IPS-15b (cell line): ENCODE results near the gene CPAMD8.

Experiments used
- H3K27me3 ChIP-seq: one replicate; pipeline ENCODE4 v1.6.1; 2013; ENCODE audit warnings: low read length; ENCODE audit not compliant: control insufficient read depth, insufficient read depth
- H3K36me3 ChIP-seq: one replicate; pipeline ENCODE4 v1.6.1; 2013; ENCODE audit warnings: low read length; ENCODE audit not compliant: control insufficient read depth, insufficient read depth
- H3K4me1 ChIP-seq: one replicate; pipeline ENCODE4 v1.6.1; 2013; ENCODE audit warnings: mild to moderate bottlenecking, low read length; ENCODE audit not compliant: control insufficient read depth, insufficient read depth
- H3K4me3 ChIP-seq: one replicate; pipeline ENCODE4 v1.5.1; 2013; ENCODE audit warnings: low read depth, low read length
- H3K9ac ChIP-seq: one replicate; pipeline ENCODE4 v1.6.1; 2013; ENCODE audit warnings: low read depth, mild to moderate bottlenecking, low read length
- H3K9me3 ChIP-seq: one replicate; pipeline ENCODE4 v1.6.1; 2013; ENCODE audit warnings: mild to moderate bottlenecking, low read length; ENCODE audit not compliant: control insufficient read depth, insufficient read depth

CPAMD8 gene

DNA sequence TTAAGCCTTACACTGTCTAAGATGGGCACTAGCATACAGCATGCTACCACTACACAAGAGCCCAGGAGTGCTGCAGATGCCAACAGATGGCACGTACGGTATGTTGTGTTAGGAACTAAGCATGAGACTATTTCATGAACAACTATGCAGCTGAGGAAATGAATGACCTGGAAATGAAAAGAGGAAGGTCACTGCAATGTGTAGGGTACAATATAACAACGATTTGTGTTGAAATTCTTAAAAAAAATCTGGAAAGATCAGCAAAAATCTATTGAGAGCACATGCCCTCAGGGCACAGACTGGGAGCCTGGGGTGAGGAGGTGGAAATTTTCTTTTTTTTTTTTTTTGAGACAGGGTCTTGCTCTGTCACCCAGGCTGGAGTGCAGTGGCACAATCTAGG is 34.2 kb upstream of the CPAMD8 start:
- H3K9ac ChIP-seq, result no peak overlapping the region
- no peak overlapping the region for H3K4me3 ChIP-seq
- no peaks in the 10 kb centered on the region for H3K4me1 ChIP-seq
- no peaks in the 10 kb centered on the region for H3K27me3 ChIP-seq
- H3K36me3 ChIP-seq, result peaks cover 16% of the 10 kb centered on the region
- no peaks in the 10 kb centered on the region for H3K9me3 ChIP-seq

DNA sequence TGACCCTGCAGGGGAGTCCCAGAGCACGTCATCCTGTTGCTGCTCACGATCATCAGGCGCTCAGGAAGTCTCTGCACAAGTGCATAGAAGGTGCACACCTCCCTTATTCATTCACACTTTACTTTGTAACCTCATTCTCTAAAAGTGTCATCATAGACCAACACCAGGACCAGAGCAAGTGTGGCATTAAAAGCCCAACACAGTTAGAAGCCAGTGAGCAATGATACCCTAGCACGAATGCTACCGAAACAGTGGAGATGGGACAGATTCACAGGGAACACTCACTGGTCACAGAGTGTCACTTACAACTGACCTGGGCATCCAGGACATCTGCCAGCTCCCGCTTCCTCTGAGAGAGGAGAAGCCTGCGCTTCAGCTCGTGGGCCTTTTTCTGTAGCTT is 31.6 kb upstream of the CPAMD8 start:
- H3K9ac ChIP-seq, result no peak overlapping the region
- no peaks in the 10 kb centered on the region for H3K4me1 ChIP-seq
- no peak overlapping the region for H3K4me3 ChIP-seq
- peaks cover 24% of the 10 kb centered on the region for H3K36me3 ChIP-seq
- no peaks in the 10 kb centered on the region for H3K27me3 ChIP-seq
- no peaks in the 10 kb centered on the region for H3K9me3 ChIP-seq

DNA sequence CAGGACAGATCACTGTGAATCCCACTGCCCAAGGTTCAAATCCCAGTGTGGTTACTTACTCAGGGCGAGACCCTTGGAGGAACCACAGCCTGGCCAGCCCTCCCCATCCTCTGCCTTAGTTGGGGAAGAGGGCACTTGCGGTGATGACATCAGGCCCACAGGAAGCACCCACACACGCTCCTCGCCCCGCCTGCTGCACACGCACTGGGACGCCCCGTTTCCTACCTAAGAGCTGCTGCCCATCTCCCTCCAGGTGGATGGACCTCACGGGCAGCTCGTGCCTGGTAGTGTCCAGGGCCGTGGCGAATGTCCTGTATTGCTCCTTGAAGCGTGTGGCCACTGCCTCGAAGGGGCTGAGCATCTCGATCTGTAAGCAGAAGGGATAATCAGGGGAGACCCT is 29.0 kb upstream of the CPAMD8 start:
- H3K4me3 ChIP-seq, result no peak overlapping the region
- peaks cover 32% of the 10 kb centered on the region for H3K36me3 ChIP-seq

DNA sequence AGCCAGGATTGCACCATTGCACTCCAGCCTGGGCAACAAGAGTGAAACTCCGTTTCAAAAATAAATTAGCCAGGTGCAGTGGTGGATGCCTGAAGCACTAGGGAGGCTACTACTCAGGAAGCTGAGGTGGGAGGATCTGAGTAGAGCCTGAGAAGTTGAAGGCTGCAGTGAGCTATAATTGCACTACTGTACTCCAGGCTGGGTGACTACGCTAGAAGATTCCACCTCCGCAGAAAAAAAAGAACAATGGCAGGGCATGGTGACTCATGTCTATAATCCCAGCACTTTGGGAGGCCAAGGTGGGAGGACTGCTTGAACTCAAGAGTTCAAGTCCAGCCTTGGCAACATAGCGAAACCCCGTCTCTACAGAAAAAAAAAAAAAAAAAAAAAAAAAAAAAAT is 28.1 kb upstream of the CPAMD8 start:
- Histone ChIP-seq H3K27me3 (no peaks in the 10 kb centered on the region), H3K9ac (no peak overlapping the region), H3K36me3 (peaks cover 34% of the 10 kb centered on the region), H3K4me1 (no peaks in the 10 kb centered on the region), H3K9me3 (no peaks in the 10 kb centered on the region), H3K4me3 (no peak overlapping the region)

More for the DNA sequence above, 29.0 kb upstream of the CPAMD8 start:
- Histone ChIP-seq H3K27me3 (no peaks in the 10 kb centered on the region), H3K9ac (no peak overlapping the region), H3K4me1 (no peaks in the 10 kb centered on the region), H3K9me3 (no peaks in the 10 kb centered on the region)

DNA sequence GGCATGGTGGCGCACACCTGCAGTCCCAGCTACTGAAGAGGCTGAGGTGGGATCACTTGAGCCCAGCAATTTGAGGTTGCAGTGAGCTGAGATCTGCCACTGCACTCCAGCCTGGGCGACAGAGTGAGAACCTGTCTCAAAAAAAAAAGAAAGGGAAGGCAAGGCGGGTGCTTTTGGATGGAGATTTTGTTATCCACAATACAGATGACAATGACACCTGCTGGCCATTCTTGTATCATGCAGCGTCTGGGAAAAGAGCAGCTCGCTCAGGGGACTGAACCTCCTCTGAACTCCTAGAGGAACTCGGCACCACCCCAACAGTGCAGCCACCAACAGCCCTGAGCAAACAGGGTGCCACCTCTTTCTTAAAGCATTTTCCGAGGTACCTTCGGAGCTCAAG is 25.8 kb upstream of the CPAMD8 start:
- H3K4me1 ChIP-seq, result no peaks in the 10 kb centered on the region
- peaks cover 27% of the 10 kb centered on the region for H3K36me3 ChIP-seq
- H3K9ac ChIP-seq, result no peak overlapping the region
- H3K4me3 ChIP-seq, result no peak overlapping the region
- no peaks in the 10 kb centered on the region for H3K9me3 ChIP-seq
- no peaks in the 10 kb centered on the region for H3K27me3 ChIP-seq

DNA sequence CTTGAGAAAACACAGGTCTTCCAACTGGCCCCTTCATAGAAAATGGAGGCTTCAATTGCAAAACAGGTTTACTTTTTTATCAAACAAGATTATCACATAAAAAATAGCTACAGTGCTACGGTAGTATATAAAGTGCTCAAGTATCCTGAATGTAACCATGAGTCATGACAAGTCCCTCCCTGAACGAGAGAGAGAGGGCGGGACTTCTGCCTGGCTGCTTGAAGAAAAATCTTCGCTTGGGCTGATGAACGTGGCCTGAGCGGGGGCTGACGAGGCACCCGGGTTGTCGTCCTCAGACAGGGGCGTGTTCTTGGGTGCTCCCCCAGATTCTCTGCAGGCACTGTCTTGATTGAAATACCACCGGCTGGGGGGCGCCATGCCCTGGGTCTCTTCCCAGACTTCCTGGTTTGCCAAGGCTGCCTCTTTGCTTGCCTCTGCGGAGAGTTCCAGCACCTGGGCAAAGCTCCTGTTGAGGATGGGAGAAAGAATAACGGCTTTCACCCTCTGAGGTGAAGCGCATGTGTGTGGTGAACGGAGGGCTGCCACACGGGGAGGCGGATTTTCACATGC is 23.2 kb upstream of the CPAMD8 start:
- Histone ChIP-seq H3K27me3 (no peaks in the 10 kb centered on the region), H3K4me3 (no peak overlapping the region), H3K9ac (no peak overlapping the region), H3K36me3 (peaks cover 22% of the 10 kb centered on the region), H3K4me1 (no peaks in the 10 kb centered on the region), H3K9me3 (no peaks in the 10 kb centered on the region)

DNA sequence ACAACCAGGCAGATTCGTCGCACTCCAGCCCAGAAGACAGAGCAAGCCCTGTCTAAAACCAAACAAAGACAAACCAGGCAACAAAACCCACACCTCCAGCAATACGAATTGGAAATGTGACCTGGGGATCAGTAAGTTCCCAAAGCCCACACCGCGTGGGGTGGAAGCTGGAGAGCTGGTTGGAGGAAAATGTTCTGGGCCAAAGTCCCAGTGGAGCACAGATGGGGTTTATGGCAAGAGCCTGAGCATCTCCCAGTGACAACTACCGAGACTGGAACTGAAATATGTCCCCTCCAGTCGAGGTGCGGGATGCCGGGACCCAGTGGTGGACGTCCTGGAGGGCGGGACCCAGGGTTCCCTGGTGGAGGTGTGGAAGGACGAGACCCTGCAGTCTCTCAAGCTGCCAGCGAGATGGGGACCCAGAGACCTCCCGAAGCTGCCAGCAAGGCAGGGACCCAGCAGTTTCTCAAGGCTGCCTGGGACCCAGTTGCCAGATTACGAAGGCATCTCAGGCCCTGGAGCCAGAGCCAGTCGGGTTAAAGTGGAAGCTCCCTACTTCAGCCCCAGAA is 22.4 kb upstream of the CPAMD8 start:
- peaks cover 20% of the 10 kb centered on the region for H3K36me3 ChIP-seq
- no peaks in the 10 kb centered on the region for H3K27me3 ChIP-seq
- no peak overlapping the region for H3K4me3 ChIP-seq
- H3K9me3 ChIP-seq, result no peaks in the 10 kb centered on the region
- no peak overlapping the region for H3K9ac ChIP-seq
- no peaks in the 10 kb centered on the region for H3K4me1 ChIP-seq

DNA sequence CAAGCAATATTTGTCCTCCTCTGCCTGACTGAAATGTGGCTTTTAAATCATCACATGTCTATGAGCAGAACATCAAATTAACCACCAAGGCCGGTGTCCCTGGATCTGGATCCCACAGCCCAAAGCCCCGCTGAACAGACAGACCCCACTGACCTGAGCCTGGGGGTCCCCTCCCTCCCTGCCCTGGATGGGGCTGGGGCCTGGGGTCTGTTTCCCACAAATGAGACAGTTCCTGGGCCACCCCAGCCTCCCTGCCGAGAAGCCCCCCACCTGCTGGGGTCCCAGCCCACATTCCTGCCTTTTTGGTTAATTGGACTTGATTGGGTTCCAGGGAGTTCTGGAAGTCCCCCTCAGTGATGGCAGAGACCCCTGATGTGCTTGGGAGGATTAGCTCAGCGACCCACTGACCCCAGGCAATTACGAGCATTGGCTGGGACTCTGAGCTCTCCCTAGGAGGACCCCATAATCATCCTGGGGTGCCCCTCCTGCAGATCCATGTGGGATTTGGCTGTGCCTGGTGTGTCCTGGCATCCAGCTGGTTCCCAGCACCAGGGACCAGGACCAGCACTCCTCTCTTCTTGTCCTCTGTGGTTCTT is 19.4 kb upstream of the CPAMD8 start:
- Histone ChIP-seq H3K4me1 (no peaks in the 10 kb centered on the region), H3K9me3 (no peaks in the 10 kb centered on the region), H3K9ac (no peak overlapping the region), H3K36me3 (peaks cover 7% of the 10 kb centered on the region), H3K27me3 (no peaks in the 10 kb centered on the region), H3K4me3 (no peak overlapping the region)

DNA sequence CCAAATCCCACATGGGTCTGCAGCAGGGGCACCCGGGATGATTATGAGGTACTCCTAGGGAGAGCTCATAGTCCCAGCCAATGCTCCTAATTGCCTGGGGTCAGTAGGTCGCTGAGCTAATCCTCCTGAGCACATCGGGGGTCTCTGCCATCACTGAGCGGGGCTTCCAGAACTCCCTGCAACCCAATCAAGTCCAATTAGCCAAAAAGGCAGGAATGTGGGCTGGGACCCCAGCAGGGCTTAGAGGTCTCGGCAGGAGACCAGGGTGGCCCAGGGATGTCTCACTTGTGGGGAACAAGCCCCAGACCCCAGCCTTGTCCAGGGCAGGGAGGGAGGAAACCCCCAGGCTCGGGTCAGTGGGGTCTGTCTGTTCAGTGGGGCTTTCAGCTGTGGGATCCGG is 17.1 kb upstream of the CPAMD8 start:
- H3K9me3 ChIP-seq, result no peaks in the 10 kb centered on the region
- no peak overlapping the region for H3K4me3 ChIP-seq
- H3K9ac ChIP-seq, result no peak overlapping the region
- H3K27me3 ChIP-seq, result no peaks in the 10 kb centered on the region
- H3K36me3 ChIP-seq, result peaks cover 3% of the 10 kb centered on the region
- H3K4me1 ChIP-seq, result no peaks in the 10 kb centered on the region

DNA sequence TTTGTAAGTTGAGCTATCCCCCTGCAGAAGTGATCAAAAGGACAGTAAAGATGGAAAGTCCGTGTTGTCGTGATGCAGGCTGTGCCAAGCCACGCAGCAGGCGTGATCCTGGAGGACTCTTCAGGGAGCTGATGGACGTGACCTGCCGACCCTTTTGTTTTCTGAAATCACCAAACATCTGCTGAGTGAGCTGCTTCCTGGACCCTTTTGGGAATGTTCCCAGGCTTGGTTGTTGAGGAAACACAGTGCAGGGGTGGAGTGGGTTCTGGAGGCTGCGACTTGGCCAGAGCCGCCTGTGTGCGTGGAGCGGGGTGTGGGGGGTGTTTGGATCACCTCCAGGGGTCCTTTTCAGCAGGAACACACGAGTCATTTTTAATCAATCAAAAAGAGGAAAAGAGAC is 15.4 kb upstream of the CPAMD8 start:
- Histone ChIP-seq H3K9me3 (no peaks in the 10 kb centered on the region), H3K4me1 (no peaks in the 10 kb centered on the region), H3K9ac (peak overlapping the region; percentile 24), H3K27me3 (no peaks in the 10 kb centered on the region), H3K36me3 (no peaks in the 10 kb centered on the region), H3K4me3 (no peak overlapping the region)

DNA sequence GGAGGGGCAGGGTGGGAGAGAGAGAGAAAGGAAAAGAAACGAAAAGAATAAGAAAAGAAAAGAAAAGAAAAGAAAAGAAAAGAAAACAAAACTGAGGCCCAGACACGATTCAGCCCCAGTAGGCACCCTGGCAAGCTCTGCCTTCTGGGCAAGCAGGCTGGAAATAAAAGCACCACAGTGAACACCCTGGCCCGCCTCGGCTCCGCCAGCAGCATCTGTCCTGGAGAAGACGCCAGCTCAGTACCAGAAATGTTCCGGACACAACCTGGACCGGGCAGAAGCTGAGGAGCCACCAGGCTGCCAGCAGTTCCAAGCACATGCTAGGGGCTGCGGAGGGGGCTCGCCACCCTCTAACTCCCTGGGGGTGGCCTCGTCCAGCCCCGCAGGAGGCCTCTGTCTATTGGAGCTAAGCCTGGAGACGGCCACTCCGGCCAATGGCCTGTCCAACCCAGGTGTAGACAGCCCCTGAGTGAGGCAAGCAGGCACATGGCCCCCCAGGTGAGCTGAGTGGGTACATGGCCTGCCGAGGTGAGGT is 11.4 kb upstream of the CPAMD8 start:
- no peak overlapping the region for H3K4me3 ChIP-seq
- no peaks in the 10 kb centered on the region for H3K9me3 ChIP-seq
- no peaks in the 10 kb centered on the region for H3K36me3 ChIP-seq
- no peak overlapping the region for H3K9ac ChIP-seq
- H3K4me1 ChIP-seq, result no peaks in the 10 kb centered on the region
- no peaks in the 10 kb centered on the region for H3K27me3 ChIP-seq

DNA sequence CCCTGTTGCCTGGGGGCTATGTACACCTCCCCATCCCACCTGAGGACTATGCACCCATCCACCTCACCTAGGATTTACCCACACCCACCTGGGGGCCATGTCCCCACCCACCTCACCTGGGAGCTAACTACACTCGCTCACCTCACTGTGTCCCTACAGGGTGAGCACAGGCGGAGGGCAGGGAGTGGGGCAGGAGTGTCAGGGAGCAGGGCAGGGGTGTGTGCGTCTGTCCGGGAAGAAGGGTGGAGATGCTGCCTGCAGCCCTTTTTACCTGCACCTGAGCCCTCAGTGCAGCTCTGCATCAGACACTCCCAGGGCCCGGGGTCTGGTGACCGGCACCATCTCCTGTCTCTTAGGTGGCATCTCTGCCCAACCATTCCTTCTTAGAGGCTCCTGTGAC is 10.6 kb upstream of the CPAMD8 start:
- Histone ChIP-seq H3K27me3 (no peaks in the 10 kb centered on the region), H3K9ac (no peak overlapping the region), H3K9me3 (no peaks in the 10 kb centered on the region), H3K4me1 (no peaks in the 10 kb centered on the region), H3K36me3 (no peaks in the 10 kb centered on the region), H3K4me3 (no peak overlapping the region)
